Vagina (tissue), 2 donors: ENCODE results near the gene PAX2.

Experiments used
- POLR2A ChIP-seq, 2 donors: fragments of 450-650 bp; IDR thresholded peaks; one replicate each; pipeline ENCODE4 v1.6.1; 2017; ENCODE audit warnings: antibody characterized with exemption in 2 of 2, mild to moderate bottlenecking in 2 of 2, moderate library complexity in 2 of 2
- TF ChIP-seq, protein P1 (sequence below), 3 experiments: fragments of 450-650 bp in 2 of 3; fragments of 200-600 bp in 1 of 3; sonication (generic) in 1 of 3; IDR thresholded peaks; one replicate each; pipeline ENCODE4 v1.5.1; 2017 to 2019; ENCODE audit warnings: antibody characterized with exemption in 3 of 3, mild to moderate bottlenecking in 2 of 3, moderate library complexity in 2 of 3

DNA sequence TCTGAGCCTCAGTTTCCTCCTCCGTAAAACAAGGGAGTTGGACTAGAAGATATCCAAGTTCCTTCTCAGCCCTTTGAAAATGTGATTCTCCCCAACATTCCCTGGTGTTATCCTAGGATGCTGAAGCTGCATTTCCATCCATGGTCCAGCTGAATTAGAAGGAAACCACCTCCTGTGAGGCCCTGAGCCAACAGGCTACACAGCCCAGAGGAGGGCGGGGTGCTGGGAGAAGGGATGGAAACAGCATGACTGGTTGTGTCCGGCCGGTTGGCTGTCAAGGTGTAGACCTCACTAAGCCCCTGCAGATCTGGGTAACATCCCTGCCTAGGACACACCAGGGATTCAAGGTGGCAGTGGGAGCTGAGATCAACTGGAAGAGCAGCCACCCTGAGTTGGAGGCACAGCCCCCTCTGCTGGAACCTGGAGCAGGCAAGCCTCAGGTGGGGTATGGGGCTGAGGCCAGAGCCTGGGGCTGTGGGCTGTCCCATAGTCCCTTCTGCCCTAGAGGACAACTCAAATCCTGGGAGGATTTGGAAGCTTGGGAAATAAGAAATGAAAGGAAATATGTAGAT, 72.0 kb downstream of the PAX2 start:
- TF ChIP-seq, protein P1, sequence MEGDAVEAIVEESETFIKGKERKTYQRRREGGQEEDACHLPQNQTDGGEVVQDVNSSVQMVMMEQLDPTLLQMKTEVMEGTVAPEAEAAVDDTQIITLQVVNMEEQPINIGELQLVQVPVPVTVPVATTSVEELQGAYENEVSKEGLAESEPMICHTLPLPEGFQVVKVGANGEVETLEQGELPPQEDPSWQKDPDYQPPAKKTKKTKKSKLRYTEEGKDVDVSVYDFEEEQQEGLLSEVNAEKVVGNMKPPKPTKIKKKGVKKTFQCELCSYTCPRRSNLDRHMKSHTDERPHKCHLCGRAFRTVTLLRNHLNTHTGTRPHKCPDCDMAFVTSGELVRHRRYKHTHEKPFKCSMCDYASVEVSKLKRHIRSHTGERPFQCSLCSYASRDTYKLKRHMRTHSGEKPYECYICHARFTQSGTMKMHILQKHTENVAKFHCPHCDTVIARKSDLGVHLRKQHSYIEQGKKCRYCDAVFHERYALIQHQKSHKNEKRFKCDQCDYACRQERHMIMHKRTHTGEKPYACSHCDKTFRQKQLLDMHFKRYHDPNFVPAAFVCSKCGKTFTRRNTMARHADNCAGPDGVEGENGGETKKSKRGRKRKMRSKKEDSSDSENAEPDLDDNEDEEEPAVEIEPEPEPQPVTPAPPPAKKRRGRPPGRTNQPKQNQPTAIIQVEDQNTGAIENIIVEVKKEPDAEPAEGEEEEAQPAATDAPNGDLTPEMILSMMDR (IDR thresholded peaks at IDR 0.05) = no peak
- TF ChIP-seq POLR2A (IDR thresholded peaks at IDR 0.05) = no peak
